SHP77 (cell line): Measurements from ENCODE around the gene RNF169.
A peak's percentile ranks its signal among the peaks of the same experiment; 100 is the strongest.

ENCODE experiments used
- DNase-seq, 2 experiments: peaks; one replicate each; lab custom pipeline; 2025; lab: John Stamatoyannopoulos, UW

Gene RNF169

GRCh38 chr11:74748211-74749126, at the start of gene RNF169:
Gene RNF169 (plus strand): TSS chr11:74748849. CDS start chr11:74748881, 32 bp downstream.
- DNase-seq = peak; percentile 98

GRCh38 chr11:74699615-74700396, 48.8 kb upstream of the RNF169 start:
- no peak for DNase-seq

DNA sequence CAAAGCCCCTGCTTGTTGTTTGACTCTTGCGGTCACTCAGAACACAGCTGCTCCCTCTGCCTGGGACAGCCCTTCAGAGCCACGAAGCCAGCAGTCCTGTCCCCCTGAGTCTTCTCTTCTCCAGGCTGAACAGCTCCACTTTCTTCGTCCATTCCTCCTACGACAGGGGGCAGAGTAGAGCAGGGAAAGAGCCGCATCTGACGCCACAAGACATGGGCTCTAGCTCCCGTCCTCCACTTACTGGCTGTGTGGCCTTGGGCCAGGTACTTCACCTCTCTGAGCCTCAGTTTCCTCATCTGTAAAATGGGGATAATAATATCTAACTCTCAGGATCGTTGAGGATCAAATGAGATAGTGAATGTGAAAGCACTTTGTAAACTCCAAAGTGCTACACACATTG, 47.3 kb upstream of the RNF169 start:
- DNase-seq = no peak

- DNase-seq = peak; percentile 70 to 74
Observed at GRCh38 chr11:74702383-74703007, 46.2 kb upstream of the RNF169 start.

DNA sequence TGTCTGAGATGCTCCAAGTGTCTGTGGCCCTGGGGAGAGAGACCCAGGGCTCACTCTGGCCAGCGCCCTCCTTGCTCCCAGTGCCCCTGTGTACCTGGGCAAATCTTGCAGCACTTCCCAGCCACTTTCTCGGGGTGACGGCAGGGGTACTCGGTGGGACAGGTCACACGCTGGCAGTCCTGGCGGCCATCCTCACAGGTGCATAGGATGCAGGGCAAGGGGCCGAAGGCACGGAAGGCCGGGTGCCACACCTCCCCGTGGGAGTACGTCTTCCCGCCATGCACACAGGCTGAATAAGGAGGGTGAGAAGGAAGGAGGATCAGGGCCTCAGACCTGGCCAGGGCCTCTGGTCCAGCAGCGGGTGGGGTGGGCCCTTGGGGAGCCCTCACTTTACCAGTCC, 45.4 kb upstream of the RNF169 start:
- DNase-seq = no peak

- DNase-seq = no peak
Observed at GRCh38 chr11:74707182-74707581, 41.5 kb upstream of the RNF169 start.

DNA sequence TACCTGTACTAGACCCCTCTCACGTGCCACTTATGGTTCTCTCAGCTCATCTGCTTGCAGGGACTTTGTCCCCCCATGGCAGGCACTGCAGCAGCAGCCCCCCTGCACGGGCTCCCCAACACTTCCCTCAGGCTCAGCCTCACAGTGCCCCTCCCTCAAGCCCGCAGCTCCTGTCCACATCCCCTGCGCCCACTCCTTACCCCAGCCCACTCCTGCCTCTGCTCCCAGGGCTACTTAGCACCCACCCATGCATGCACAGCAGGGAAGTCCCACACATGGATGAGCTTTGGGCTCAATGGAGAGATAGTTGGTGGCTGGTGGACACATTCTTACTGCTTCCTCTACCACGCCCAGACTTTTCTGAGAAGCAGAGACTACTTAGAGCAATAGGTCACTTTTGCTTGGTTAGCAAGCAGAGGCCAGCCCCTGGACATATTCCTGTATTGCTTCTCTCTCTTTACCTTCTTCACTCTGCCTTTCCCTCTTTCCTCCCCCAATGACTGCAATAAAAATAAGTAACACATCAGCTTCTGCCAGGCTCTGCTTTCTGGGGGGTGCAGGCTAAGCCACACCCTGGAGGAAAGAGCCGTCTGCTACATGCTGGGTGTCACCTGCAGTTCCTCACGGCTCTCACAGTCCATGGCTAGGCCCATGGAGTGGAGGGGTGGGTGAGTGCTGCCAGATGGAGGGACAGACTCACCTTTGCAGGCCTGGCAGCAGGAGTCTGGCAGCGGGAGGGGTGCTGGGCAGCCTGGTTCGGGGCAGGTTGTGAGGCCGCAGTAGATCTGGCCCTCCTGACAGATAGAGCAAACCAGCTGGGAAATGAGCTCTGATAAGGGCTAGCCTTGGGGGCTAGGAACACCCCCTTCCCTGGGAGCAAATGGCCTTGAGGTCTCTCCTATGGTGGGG, 40.8 kb upstream of the RNF169 start:
- DNase-seq = no peak

GRCh38 chr11:74709175-74709574, 39.5 kb upstream of the RNF169 start:
- no peak for DNase-seq

DNA sequence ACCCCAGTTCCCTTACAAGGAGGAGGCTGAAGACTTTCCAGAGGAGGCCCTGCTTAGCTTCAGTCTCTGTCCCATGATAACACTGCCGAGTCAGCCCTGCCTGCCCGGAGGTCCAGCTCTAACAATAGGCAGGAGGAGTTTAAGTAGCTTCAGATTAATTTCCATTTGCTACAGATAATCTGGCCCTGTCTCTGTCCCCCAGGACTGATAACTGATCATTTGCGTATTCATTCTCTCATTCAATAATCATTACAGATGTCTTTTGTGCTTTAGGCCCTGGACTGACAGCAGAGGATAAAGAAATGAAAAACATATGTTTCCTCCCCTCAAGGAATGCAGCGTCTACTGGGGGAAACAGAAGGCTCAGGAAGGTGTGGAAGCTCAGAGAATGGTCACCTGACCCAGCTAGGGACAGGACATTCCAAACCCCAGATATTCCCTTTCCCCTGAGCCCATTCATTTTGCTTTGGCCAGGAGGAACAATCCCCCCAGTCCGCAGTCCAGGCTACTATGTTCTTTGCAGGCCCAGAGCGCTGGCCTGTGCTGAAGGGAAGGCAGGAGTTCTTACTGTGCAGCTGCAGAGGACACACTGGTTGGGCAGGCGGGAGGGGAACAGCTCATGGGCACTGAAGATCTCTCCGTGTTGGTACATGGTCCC, 38.2 kb upstream of the RNF169 start:
- no peak for DNase-seq

GRCh38 chr11:74713686-74714085, 35.0 kb upstream of the RNF169 start:
- DNase-seq = no peak

- no peak for DNase-seq
Observed at GRCh38 chr11:74714904-74715303, 33.7 kb upstream of the RNF169 start.

- no peak for DNase-seq
Observed at GRCh38 chr11:74717221-74717969, 31.3 kb upstream of the RNF169 start.

DNA sequence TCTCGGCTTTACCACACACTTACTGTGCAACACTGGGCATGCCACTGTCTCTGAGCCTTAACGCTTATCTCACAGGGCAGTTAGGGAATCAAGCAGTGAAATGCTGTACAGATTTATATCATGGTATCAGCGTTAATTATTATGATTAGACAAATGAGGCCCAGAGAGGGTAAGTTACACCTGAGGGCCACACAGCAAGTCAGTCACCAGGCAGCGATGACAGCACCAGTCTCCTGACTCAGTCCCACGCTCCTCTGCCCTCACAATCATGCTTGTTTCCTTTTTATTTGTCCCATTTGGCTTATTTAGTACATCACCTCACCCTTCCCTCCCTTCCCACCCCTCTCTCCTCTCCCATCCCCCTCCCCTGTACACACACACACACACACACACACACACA, 29.6 kb upstream of the RNF169 start:
- DNase-seq = no peak

DNA sequence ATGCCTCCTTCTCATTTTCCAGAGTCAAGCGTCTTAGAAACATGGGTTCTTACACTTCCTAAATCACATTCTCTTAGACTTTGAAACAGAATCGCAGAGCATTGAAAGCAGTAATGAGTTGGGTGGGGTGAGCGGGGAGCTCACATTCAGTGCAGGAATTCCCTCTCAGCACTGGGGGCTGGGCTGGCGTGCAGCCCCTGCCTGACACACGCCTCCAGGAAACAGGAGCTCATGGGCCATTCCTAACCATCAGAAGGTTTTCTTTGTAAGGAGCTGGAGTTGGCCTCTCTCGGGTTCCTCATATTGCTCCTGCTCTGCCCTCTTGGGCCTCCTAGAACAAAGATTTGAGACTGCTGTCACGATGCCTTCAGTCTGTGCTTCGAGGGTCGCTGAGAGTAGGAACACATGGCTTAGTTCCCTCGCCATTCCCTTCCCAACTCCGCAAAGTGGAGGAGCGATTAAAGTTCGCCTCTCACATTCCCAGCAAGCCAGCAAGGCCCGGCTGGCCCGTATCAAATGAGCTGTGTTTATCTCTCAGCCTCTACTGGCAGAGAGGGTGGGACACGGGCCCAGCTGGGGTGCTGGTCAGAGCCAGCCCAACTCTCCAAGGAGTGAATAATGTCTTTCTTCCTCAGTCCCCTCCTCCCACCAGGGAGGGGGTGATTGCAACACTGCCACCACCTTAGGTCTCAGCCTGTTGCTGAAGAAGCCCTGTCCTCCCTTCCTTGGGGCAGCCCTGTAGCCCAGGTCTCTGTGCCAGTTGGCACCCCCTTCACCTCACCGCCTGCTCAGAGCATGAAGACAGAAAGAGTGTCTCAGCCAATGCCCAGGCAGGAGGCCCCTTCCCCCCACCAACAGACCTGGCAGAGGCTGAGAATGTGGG, 27.8 kb upstream of the RNF169 start:
- no peak for DNase-seq

- no peak for DNase-seq
Observed at GRCh38 chr11:74721479-74721835, 27.2 kb upstream of the RNF169 start.

GRCh38 chr11:74723511-74723910, 25.1 kb upstream of the RNF169 start:
- DNase-seq = no peak

- DNase-seq = no peak
Observed at GRCh38 chr11:74725701-74726100, 22.9 kb upstream of the RNF169 start.

GRCh38 chr11:74726547-74727182, 22.0 kb upstream of the RNF169 start:
- peak; percentile 87 to 91 for DNase-seq

- no peak for DNase-seq
Observed at GRCh38 chr11:74729397-74729796, 19.3 kb upstream of the RNF169 start.
